ENCODE data around the gene AP1AR.
"Not testable (repeated sequence)": the region's sequence is repeated elsewhere in the genome, so short reads cannot be mapped to it uniquely, and the experiment has no call there.

Gene AP1AR
- total RNA-seq, result 31.8 to 37.5 reads per million in 2 donors

DNA sequence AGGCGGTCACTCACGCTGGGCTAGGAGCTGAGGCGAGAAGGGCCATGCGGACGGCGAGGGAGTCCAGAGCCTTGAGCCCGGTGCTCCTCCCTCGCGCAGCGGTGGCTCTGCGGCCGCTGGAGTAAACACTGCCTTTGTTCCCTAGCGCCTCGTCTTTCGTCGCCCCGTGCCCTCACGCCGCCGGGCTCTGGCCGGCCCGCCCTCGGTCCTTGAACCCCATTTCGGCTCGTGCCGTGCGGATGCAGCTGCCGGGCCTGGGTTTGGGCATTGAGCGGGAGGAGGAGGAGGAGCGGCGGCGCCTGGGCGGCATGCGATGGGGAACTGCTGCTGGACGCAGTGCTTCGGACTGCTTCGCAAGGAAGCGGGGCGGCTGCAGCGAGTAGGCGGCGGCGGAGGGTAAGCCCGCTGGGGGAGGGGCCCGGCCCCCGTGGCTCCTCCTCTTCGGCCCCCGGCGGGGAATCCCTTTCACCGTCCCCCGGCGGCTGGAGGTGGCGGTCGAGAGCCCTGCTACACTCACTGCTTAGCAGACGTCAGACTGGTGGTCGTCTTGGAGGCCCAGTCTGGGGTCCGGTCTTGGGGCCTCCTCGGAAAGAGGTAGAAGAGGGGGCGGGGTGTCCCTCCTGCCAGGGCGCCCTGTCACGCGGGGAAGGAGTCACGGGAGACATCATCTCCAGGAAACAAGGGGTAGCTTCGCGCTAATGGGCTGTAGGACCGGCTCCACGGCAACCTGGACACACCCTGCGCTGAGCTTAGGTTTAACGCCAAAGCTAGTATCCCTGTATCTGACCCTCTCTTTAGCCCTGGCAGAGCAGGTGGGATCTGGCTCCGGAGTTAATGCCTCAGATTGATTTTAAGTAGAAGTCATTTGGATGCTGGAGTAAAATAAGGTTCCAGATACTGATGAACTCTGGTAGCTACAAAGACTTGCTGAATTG, at the start of gene AP1AR:
TSS of gene AP1AR (plus strand) at position 9 of the 935 bp plus-strand sequence. CDS start at position 314, 305 bp downstream.
- peak; percentile 73 for DNase-seq

DNA sequence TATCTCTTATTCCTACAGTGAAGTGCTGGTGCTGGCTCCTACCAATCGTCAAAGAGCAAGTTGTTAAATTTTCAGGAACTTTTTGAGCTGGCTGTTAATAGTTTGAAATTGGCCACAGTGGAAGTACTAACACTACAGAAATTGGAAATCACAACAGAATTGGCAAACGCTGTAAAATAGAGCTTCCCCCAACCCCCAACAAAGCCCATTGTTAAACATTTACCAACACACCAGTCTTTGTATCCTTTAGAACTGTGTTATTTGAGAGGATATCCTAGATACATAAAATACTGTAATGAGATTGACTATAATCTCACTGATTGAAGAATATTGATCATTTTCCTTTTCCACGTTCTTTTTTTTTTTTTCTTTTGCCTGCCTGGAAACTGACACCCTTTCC, 49.0 kb upstream of the AP1AR start:
- DNase-seq, result no peak

GRCh38 chr4:112183252-112183651, 48.3 kb upstream of the AP1AR start:
- DNase-seq, result no peak

GRCh38 chr4:112184438-112184837, 47.1 kb upstream of the AP1AR start:
- no peak for DNase-seq

DNA sequence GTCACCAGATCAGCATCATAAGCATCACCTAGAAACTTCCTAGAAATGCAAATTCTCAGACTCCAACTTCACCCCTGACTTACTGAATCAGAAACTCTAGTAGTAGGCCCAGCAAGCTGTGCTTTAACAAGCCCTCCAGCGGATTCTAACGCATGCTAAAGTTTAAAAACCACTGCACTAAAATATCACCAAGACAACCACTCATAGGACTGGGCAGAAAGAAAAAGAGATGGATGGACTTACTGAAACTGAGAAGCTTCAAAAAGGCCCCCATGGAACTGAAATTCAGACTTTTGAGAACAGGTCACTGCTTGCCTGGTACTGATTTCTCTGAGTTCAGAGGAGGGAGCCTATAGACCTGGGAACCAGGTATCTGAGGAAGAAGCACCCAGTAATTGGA, 46.3 kb upstream of the AP1AR start:
- no peak for DNase-seq

GRCh38 chr4:112185740-112186670, 45.6 kb upstream of the AP1AR start:
- no peak for DNase-seq

DNA sequence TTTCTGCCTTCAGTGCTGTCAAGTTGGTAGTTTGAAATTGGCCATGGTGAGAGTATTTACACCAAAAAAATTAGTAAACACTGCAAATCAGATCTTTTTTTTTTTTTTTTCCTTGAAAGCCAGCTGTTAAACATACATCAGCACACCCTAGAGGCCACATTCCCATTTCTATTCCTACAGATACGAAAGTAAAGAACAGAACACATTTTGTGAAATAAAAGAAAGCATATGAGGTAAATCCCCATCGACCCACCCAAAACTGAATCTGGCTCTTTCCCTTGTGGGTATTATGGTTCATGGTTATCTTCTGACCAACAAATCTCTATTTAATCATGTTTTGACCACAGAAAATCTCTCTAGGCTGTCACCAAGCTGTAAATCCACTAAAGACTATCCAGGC, 41.8 kb upstream of the AP1AR start:
- DNase-seq, result no peak

DNA sequence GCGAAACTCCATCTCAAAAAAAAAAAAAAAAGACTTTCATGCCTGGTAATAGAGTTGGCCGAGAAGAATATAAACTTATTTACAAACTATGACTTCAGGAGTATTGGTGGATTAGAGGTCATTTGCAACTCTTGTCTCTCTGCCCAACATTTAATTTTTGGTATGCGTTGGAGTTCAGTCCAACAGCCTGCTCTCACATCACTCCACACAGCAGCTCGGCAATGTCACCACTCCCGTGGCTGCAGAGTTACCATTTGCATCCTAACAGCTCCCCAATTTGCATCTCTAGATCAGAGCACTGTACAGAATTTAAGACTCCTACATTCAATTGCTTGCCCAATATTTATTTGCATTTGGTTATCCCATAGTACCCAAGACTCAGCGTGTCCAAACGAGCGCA, 40.9 kb upstream of the AP1AR start:
- no peak for DNase-seq

DNA sequence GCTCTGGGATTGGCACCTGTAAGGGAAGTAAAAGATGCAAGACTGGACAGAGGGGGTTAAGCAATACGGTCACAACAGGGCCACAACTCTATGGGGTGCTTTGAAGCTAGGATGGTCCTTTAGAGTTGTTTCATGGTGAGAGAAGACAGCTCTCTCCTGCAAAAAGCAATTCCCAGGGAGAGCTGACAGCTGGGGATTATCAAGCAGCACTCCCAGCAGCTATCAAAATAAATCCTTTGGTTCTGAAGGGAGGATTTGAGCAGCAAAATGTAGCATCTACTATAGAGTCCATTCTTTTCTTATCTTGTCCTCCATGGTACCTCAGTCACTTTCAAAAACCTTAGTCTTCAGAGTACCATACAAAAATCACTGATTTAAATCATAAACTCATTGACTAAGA, 35.1 kb upstream of the AP1AR start:
- DNase-seq, result no peak

DNA sequence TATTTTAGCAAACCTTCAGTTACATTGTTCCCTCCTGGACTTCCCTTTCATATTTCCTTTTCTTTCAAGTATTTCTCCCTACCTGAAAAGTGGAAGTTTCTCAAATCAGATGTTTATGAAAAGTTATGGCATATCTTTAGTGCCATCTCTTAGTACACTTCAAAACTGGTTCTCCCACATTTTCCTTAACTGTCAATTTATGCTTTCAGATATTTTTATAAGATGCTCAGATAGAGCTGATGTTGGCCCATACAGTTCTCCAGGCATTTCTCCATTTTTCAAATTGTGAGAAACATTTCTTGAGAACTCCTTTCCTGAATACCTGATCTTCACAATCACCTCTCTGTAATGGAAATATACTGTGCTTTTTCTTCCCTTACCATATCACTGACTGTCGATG, 32.5 kb upstream of the AP1AR start:
- no peak for DNase-seq

- no peak for DNase-seq
Observed at GRCh38 chr4:112201915-112202505, 29.6 kb upstream of the AP1AR start.

DNA sequence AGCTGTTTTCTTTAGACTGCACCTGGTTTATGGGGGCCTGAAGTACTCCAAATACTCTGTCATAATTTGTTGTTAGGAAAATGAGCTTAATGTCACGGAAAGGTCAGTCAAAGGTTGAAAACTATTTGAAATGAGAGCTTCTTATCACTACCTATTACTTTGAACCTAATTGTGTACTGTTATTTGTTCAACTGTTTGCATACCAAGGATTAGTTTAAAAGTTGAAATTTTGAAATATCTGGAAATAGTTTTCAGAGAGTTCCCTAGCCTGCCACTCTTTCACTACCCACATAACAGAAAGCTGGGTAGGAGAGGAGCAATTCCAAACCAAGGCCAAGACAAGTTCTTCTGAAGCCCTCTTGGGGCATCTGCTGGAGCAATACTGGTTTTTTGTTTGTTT, 28.0 kb upstream of the AP1AR start:
- no peak for DNase-seq

GRCh38 chr4:112206431-112206830, 25.2 kb upstream of the AP1AR start:
- DNase-seq, result no peak

- DNase-seq, result not testable (repeated sequence)
Observed at GRCh38 chr4:112208137-112209095, 23.2 kb upstream of the AP1AR start.

DNA sequence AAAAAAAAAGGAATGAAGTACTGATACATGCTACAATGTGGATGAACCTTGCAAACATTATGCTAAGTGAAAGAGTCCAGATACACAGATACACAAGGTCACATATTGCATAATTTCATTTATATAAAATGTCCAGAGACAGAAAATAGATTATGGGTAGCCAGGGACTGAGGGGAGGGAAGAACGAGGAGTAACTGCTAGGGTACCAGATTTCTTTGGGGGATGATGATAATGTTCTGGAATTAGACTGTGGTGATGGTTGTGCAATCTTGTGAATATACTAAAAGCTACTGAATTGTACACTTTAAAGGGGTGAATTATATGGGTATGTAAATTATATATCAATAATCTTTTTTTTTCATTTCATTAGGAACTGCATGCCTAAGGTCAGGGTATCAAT, 20.8 kb upstream of the AP1AR start:
- DNase-seq, result no peak

GRCh38 chr4:112213091-112213490, 18.5 kb upstream of the AP1AR start:
- DNase-seq, result no peak

DNA sequence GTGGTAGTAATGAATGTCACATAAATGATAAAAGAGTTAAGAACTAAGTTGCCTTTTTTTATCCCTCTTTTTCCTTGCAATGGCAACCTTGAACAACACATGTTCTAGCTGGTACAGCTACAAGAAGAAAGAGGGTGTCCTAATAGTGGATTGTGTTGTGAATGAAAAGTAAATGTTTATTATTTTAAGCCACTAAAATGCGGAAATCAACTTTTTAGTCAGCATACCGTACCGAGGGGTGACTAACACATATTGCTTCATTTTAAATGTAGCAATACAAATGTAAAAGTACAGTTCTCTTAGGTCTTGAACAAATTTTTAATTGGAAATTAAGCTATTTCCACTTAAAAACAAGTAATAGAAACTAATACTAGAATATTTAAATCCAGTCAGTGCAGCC, 17.7 kb upstream of the AP1AR start:
- no peak for DNase-seq

GRCh38 chr4:112214390-112215264, 17.0 kb upstream of the AP1AR start:
- no peak for DNase-seq

DNA sequence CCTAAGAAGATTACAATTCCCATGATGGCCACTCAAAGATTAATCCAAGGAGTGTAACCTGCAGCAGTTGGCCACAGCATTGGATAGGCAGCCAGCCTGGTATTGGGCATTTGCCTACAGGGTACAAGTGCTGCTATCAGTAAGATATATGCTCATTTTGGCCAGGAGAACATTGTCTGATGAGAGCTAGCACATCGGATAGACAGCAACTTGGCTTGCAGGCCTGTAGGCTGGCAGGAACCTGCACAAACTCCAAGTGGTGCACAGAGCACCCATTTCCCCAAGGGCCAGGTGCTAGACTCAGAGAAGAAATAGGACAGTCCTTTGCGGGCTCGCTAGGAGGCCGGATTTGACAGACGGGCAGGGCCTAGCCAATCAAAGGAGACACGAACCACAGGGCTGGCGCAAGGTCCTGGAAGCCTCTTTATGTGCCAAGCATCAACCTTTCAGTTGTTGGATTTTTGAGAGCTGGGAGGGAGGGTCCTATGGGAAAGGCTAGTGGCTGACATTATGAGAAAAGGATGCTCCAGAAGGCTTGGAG, 11.7 kb upstream of the AP1AR start:
- DNase-seq, result no peak

GRCh38 chr4:112222219-112222955, 9.2 kb upstream of the AP1AR start:
- peak; percentile 2 for DNase-seq
